Kidney epithelial cell (primary cell): ENCODE results near the gene CNGB1. TPM values are rescaled to one million over a fixed set of nuclear protein-coding genes. Genes with fewer than 3 reads are reported as not detected.
"Not testable (repeated sequence)": the region's sequence is repeated elsewhere in the genome, so short reads cannot be mapped to it uniquely, and the experiment has no call there.

Experiments used
- DNase-seq: peaks from one replicate; pipeline ENCODE4 v3.0.0-alpha.2; 2010; ENCODE audit warnings: low read depth
- H3K27me3 ChIP-seq: 2 replicates; pipeline ENCODE4 v1.6.0; 2011; ENCODE audit warnings: low read length; ENCODE audit not compliant: control insufficient read depth, insufficient read depth
- H3K36me3 ChIP-seq: 2 replicates; pipeline ENCODE4 v1.5.1; 2011; ENCODE audit warnings: low read length; ENCODE audit not compliant: control insufficient read depth, insufficient read depth
- H3K4me3 ChIP-seq: 2 replicates; pipeline ENCODE4 v1.5.1; 2011; ENCODE audit warnings: low read depth, mild to moderate bottlenecking, control low read depth, low read length
- CTCF ChIP-seq: IDR thresholded peaks from 2 replicates; pipeline ENCODE4 v1.5.1; 2011; ENCODE audit warnings: mild to moderate bottlenecking, moderate library complexity, low read length, control low read depth, inconsistent platforms; ENCODE audit not compliant: insufficient read depth, poor library complexity, severe bottlenecking
- total RNA-seq: library from RNA; depleted of rRNA; stranded (reverse); fragments of >200 nt; gene quantifications from 2 replicates; pipeline ENCODE4 v1.2.3, GENCODE V29; 2015

Gene CNGB1
- total RNA-seq, 1 donor from 2014 or later: not detected

DNA sequence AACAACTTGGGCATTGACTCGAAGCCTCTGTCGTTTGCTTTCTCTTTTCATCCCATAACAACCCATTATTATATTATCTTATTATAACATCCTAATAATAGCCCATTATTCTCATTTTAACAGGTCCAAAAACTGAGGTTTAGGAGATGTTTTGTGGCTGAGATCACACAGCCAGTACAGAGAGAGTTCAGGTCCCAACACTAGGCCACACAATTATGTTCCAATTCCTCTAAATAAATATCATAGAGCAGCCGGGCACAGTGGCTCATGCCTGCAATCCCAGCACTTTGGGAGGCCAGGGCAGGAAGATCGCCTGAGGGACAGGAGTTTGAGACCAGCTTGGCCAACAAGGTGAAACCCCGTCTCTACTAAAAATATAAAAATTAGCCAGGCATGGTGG, 128.3 kb downstream of the CNGB1 start:
- Histone ChIP-seq H3K27me3 (no peaks in the 10 kb centered on the region), H3K36me3 (no peaks in the 10 kb centered on the region), H3K4me3 (no peak overlapping the region)
- DNase-seq: no peak
- no peak for TF ChIP-seq CTCF

DNA sequence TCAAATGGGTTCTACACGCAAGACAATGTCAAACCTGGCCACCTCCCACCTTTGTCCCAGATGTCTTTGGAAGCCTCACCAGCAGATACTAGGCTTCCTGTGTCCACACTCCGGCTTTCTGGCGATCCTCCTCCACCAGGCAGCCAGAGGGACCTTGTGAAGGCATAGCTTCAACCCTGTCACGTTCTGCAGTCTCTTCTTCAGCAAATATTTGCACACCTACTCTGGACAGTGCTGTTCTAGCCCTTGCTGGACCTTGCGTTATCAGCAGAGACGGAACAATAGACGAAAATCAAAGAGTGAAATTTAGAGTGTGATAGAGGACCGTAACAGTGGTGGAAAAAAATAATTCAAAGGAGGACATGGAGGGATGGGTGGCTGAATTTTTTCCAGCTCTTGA, 130.1 kb downstream of the CNGB1 start:
- Histone ChIP-seq H3K27me3 (no peaks in the 10 kb centered on the region), H3K36me3 (no peaks in the 10 kb centered on the region), H3K4me3 (no peak overlapping the region)
- TF ChIP-seq CTCF: no peak
- no peak for DNase-seq

GRCh38 chr16:57838161-57838560, 132.8 kb downstream of the CNGB1 start:
- Histone ChIP-seq H3K4me3 (no peak overlapping the region), H3K27me3 (no peaks in the 10 kb centered on the region), H3K36me3 (no peaks in the 10 kb centered on the region)
- DNase-seq: no peak
- TF ChIP-seq CTCF: no peak

DNA sequence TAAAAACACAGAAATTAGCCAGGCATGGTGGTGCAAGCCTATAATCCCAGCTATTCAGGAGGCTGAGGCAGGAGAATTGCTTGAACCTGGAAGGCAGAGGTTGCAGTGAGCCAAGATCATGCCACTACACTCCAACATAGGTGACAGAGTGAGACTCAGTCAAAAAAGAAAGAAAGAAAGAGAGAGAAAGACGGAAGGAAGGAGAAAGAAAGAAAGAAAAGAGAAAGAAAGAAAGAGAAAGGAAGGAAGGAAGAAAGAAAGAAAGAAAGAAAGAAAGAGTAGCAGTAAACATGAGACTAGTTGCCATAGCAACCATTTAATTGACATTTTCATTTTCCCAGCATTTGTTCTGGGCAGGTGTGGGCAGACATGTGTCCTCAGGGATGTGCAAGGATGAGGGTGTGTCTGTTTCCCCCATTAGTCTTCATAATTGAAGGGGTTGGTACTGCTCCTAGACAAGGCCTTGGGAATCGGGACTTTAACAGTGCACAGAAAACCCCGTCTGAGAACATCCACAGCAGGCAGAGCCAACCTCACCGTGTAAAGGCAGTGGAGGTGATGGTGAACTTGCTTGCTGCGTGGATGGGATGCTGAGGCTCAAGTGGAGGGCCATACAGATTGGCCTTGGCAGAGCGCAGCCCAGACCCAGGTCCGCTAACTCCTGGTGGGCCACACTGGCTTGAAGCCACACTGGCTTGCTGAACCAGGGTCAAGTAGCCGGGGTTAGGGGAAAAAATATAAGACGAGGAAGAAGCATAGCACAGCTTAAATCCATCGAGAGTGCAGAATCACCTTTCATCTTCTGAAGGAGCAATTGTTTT, 133.4 kb downstream of the CNGB1 start:
- TF ChIP-seq CTCF: no peak
- Histone ChIP-seq H3K4me3 (no peak overlapping the region), H3K36me3 (no peaks in the 10 kb centered on the region), H3K27me3 (no peaks in the 10 kb centered on the region)
- DNase-seq: no peak

DNA sequence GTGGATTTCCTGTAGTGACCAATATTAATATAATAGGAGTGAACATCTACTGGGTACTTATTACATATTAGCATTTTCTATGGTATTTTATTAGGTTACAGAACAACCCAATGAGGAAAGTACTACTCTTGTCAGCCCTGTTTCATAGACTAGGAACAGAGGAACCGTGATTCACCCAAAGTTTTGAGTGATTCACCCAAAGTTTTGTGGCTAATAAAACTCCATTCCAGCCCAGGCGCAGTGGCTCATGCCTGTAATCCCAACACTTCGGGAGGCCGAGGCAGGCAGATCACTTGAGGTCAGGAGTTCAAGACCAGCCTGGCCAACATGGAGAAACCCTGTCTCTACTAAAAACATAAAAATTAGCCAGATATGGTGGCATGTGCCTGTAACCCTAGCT, 135.5 kb downstream of the CNGB1 start:
- DNase-seq, H3K36me3 ChIP-seq, H3K4me3 ChIP-seq, H3K27me3 ChIP-seq: not testable (repeated sequence)

DNA sequence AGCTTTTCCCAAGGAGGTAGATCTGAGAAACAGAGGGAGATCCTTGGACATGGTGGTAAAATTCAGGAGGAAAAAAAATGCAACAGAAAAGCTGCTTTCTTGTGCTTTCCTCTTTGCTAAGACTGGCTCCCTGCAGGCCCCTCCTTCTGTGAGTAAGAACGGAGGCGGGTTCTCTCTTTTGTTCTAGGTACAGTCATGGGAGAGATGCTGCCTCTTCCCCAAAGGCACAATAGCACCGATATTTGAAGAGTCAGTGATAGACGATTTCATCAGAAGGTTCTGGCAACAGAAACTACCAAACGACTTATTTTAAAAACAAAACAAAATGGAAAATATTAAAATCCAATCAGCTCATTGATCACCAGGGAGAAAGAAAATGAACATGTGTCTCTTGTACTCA, 136.0 kb downstream of the CNGB1 start:
- no peak for TF ChIP-seq CTCF
- no peaks in the 10 kb centered on the region for H3K27me3 ChIP-seq
- H3K36me3 ChIP-seq: no peaks in the 10 kb centered on the region
- no peak for DNase-seq
- no peak overlapping the region for H3K4me3 ChIP-seq

Other genes starting within 250 kb of the CNGB1 start
- gene KATNB1, start 235.4 kb downstream of the CNGB1 start, total RNA-seq: 26.3 and 32.7 TPM in 2 replicates
- 84.9 and 94.7 TPM in 2 replicates for gene KIFC3, start 168.6 kb downstream of the CNGB1 start, total RNA-seq
- gene ZNF319, start 29.5 kb upstream of the CNGB1 start, total RNA-seq: 11.9 and 15.7 TPM in 2 replicates
- gene USB1, start 30.3 kb upstream of the CNGB1 start, total RNA-seq: 42.7 and 50.2 TPM in 2 replicates
- gene MMP15, start 54.6 kb upstream of the CNGB1 start, total RNA-seq: 78.7 and 87.1 TPM in 2 replicates
- 79.6 and 84.2 TPM in 2 replicates for gene CFAP20, start 158.3 kb upstream of the CNGB1 start, total RNA-seq
- gene CSNK2A2, start 227.0 kb upstream of the CNGB1 start, total RNA-seq: 52.9 and 54.8 TPM in 2 replicates